GM18951 (cell line): Measurements from ENCODE around the gene STUB1.

Source experiments
- POLR2A ChIP-seq: IDR thresholded peaks from 4 replicates; pipeline ENCODE4 v1.6.1; 2011; ENCODE audit warnings: mild to moderate bottlenecking; ENCODE audit not compliant: insufficient read length, insufficient read depth; ENCODE audit errors: extremely low read depth
- in situ Hi-C: fragments of 300-500 bp; cut with MboI; formaldehyde crosslinking; loops from one replicate; pipeline ENCODE4 v1.12.0; 2022; ENCODE audit warnings: low sequenced_read_pairs, mixed read lengths, inconsistent platforms; ENCODE audit not compliant: unreplicated experiment

The STUB1 gene

GRCh38 chr16:675884-676564, 4.2 kb upstream of the STUB1 start:
- in situ Hi-C loops, result no loop called here
- no peak for TF ChIP-seq POLR2A

GRCh38 chr16:676565-676902, 3.7 kb upstream of the STUB1 start:
- TF ChIP-seq POLR2A, result no peak
- in situ Hi-C loops, result no loop called here

GRCh38 chr16:676913-677312, 3.3 kb upstream of the STUB1 start:
- no peak for TF ChIP-seq POLR2A
- in situ Hi-C loops, result no loop called here

GRCh38 chr16:677316-678190, 2.7 kb upstream of the STUB1 start:
- TF ChIP-seq POLR2A, result no peak

GRCh38 chr16:678209-678857, 1.9 kb upstream of the STUB1 start:
- in situ Hi-C loops, result no loop called here
- no peak for TF ChIP-seq POLR2A

More at GRCh38 chr16:677316-678190, 2.7 kb upstream of the STUB1 start:
- in situ Hi-C loops, result no loop called here

- in situ Hi-C loops, result no loop called here
- TF ChIP-seq POLR2A, result no peak
Observed at GRCh38 chr16:678858-679813, 1.1 kb upstream of the STUB1 start.

GRCh38 chr16:680625-680945, 375 bp downstream of the STUB1 start:
- no peak for TF ChIP-seq POLR2A
- in situ Hi-C loops, result no loop called here

GRCh38 chr16:680967-681745, 946 bp downstream of the STUB1 start:
- in situ Hi-C loops, result no loop called here
- peak; percentile 24 for TF ChIP-seq POLR2A

GRCh38 chr16:681746-682427, 1.7 kb downstream of the STUB1 start:
- in situ Hi-C loops, result no loop called here
- TF ChIP-seq POLR2A, result no peak

GRCh38 chr16:682493-683395, 2.5 kb downstream of the STUB1 start:
- in situ Hi-C loops, result no loop called here
- no peak for TF ChIP-seq POLR2A
